GM19238 (cell line): ENCODE results near the gene PAM16.
A peak's percentile ranks its signal among the peaks of the same experiment; 100 is the strongest.
"Not testable (repeated sequence)": the region's sequence is repeated elsewhere in the genome, so short reads cannot be mapped to it uniquely, and the experiment has no call there.

Source experiments
- DNase-seq: peaks from one replicate; pipeline ENCODE4 v3.0.0; 2011; ENCODE audit warnings: low spot score; ENCODE audit not compliant: insufficient read length

Gene PAM16

DNA sequence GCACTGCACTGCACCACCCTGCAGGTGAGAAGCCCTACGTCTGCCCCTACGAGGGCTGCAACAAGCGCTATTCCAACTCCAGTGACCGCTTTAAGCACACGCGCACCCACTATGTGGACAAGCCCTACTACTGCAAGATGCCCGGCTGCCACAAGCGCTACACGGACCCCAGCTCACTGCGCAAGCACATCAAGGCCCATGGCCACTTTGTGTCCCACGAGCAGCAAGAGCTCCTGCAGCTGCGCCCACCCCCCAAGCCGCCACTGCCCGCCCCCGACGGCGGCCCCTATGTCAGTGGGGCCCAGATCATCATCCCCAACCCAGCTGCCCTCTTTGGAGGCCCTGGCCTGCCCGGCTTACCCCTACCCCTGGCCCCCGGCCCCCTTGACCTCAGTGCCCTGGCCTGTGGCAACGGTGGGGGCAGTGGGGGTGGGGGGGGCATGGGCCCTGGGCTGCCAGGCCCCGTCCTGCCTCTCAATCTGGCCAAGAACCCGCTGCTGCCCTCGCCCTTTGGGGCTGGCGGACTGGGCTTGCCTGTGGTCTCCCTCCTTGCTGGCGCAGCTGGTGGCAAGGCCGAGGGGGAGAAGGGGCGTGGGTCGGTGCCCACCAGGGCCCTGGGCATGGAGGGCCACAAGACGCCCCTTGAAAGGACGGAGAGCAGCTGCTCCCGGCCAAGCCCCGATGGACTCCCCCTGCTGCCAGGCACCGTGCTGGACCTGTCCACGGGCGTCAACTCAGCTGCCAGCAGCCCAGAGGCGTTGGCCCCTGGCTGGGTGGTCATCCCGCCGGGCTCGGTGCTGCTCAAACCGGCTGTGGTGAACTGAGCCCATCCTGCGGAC lies 14.2 kb downstream of the PAM16 start:
- no peak for DNase-seq

DNA sequence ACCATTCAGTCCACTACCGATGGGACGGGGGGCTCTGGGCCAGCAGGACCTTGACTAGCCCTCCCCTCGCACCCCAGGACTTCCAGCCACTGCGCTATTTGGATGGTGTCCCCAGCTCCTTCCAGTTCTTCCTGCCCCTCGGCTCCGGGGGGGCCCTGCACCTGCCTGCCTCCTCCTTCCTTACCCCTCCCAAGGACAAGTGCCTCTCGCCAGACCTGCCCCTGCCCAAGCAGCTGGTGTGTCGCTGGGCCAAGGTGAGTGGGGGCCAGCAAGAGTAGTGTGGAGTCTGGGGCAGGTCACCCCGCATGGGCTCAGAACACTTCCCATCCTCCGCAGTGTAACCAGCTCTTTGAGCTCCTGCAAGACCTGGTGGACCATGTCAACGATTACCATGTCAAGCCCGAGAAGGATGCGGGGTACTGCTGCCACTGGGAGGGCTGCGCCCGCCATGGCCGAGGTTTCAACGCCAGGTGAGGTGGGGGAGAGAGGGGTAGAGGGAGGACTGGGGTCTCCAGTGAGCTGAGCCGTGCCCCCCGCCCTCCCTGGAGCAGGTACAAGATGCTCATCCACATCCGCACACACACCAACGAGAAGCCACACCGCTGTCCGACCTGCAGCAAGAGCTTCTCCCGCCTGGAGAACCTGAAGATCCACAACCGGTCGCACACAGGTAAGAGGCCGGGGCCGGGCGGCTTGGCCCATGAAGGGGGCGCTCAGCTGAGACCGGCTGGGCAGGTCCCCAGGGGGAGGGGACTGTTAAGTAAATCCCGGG lies 16.2 kb downstream of the PAM16 start:
- no peak for DNase-seq

DNA sequence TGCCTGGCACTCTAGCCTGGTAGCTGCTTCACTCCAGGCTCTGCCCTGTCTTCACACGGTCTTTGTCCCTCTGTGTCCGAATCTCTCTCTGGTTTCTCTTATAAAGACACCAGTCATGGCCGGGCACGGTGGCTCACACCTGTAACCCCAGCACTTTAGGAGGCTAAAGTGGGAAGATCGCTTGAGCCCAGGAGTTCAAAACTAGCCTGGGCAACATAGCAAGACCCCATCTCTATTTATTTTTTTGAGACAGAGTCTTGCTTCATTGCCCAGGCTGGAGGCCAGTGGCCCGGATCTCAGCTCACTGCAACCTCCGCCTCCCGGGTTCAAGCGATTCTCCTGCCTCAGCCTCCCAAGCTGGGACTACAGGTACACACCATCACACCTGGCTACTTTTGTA lies 17.4 kb downstream of the PAM16 start:
- not testable (repeated sequence) for DNase-seq

DNA sequence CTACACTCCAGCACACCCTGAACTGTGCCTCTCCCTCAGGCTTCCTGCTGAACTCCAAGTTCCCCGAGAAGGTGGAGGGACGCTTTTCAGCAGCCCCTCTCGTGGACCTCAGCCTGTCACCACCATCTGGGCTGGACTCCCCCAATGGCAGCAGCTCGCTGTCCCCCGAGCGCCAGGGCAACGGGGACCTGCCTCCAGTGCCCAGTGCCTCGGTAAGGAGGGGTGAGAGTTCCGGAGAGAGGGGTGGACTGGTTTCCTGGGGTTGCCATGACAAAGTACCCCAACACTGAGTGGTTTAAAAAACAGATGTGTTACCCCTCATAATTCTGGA lies 17.8 kb downstream of the PAM16 start:
- no peak for DNase-seq

DNA sequence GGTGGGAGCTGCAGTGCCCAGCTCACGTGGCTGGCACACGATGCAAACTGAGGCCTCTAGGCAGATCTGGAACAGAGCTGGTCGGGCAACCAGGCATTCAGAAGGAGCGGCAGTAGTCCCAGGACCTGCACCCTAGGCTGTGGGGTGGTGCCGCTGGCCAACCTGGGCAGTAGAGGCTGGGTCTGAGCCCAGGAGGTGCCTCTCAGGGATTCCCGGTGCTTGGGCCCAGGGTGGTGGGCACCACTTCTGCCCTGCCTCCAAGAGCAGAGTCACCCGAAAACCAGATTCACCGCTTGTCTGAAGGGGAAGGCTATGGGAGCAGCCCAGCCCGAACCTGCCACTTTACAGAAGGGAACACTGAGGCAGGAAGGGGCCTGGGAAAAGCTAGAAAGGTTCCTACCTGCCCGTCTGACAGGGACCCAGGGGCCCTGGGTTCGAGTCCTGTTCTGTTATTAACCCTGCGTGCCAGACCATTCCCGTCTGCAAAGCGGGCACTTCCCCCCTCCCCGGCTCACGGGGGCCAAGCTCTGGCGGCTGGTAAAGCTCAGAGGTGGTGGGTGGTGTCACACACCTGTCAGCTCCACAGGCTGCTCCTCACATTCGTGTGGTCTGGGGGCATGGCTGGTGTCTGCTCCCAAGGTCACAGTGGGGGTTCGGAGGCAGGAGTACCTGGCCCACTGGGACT lies 18.4 kb downstream of the PAM16 start:
- DNase-seq: no peak

DNA sequence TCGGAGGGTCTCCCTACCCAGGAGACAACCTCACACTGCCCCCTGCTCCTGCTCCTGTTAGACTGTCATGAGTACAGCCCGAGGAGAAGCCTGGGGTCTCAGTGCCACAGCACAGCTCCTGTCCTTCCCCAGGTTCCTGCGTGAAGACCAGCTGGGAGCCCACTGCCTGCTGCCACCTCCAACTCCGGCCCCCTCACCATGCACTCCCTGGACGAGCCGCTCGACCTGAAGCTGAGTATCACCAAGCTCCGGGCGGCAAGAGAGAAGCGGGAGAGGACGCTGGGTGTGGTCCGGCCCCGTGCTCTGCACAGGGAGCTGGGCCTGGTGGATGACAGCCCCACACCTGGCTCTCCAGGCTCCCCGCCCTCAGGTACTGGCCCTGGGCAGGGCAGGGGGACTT lies 19.0 kb downstream of the PAM16 start:
- DNase-seq: no peak

DNA sequence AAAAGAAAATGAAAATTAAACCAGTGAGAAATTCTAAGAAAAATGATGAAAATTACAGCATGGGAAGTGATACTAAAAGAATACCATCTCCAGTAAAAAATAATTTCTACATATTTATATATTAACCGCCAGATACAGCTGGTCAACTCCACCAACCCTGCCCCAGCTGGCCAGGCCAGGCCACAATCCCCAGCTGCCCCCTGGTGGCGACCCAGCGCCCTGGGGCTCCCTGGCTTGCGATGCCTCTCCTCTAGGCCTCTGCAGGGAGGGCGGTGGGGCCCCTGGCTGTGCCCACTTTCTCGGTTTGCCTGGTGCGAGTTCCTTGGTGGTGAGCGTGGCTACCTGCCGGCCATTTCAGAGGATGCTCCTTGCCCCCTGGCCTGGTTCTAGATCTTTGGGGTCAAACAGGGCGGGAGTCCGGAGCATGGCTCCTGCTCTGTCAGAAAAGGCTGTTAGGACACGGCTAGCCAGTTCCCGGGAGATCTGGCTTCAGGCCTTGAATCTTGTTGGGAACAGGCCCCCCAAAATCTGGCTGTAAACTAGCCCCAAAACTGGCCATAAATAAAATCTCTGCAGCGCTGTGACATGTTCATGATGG lies 20.7 kb downstream of the PAM16 start:
- peak; percentile 94 for DNase-seq

DNA sequence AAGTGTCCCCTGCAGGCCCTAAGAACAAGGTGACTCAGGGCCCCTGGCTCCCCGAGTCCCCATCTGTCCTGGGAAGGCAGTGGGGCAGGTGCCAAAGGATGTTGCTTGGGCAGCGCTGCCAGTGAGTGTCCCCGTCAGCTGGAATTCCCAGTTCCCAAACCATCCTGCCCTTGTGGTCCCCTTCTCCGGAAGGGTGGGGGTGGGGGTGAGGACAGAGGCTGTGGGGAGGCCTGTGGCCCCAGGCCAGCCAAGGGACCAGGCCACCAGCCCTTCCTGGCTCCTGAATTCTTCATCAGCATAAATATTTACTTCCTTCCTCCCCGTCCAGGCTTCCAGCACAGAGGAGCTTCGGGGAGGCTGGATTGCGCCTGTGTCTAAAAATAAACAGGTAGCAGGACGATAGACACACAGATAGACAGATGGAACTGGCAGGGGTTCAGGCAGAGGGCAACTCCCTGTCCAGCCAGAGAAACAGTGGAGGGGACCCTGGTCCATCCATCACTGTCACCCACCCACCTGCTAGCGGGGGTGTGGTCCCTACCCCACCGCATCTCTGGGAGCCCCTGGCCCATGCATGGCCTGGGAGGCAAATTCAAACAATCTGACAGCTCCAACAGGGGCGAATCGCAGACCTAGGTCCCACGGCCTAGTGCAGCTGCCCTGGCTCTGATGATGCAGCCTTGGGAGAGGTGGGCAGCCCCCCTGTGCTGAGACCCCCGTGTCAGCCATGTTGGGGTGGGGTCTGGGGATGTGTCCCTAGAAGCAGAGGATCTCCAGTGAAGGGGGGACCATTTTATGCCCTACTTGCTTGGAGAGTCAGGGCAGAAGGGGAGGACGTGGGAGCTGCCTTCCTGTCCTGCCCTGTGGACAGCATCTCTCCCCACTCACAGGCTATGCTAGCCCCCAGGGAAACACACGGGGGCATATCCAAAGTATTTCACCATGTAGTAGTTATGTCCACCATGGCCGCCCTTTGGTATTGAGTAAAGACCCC lies 22.0 kb downstream of the PAM16 start:
- no peak for DNase-seq

DNA sequence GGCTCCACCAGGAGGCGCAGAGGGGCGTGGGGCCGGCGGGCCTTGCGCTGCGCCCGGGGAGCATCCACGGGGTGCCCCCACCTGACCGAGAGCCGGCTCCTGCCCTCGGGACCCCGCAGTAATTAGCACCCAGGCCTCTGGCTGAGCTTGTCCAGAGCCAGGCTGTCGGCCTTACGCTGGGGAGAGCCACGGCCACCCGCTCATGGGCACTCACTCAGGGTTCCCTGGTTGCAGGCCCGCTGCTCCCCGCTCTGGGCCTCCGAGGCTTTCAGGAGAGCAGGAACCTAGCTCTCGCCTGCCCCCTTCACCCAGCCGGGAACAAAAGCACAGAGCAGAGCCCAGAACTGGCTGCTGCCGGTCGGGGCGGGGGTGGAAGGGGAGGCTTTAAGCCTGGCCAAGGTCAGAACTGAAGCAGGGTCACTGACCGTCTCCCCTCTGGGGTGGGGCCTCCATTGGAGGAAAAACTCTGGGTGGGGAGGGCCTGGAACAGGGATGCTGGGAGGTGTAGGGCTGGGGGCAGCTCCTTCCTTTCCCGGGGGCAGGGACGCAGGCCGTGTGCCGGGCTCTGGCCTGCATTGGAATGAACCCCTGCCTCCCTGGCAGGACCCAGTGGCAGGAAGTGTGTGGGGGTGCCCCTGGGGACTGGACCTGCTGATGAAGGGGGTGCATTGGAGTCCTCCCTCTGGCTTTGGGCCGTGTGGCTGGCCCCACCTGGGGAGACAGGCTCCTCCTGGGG lies 22.9 kb downstream of the PAM16 start:
- peak; percentile 79 for DNase-seq

DNA sequence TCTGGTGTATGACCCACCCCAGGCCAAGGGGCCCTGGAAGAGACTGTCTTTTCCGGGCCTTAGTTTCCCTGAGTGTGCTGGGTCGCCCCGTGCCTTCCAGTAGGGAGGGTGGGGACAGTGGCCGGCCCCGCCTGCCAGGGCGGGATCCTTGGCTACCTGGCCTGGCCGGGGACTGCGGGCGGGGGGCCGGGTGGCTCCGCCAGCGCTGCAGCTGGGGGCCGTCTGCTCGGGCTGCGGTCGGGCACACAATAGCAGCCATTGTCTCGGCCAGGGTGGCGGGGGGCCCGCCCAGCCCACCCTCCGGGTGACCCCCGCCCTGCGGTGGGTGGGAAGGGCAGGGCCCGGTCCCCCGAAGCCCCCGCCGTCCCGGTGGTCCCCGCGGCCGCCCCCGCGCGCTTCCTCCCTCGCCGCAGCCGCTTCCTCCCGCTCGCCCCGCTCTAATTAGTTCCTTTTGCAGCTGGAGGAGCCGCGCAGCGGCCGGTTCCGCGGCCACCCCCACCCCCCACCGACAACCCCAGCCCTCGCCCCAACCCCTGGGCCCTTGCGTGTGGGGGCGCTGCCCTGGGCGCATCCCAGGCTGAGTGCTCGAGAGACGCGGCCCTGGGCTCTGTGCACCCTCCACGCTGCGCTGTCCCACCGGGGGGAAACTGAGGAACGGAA lies 23.6 kb downstream of the PAM16 start:
- no peak for DNase-seq

DNA sequence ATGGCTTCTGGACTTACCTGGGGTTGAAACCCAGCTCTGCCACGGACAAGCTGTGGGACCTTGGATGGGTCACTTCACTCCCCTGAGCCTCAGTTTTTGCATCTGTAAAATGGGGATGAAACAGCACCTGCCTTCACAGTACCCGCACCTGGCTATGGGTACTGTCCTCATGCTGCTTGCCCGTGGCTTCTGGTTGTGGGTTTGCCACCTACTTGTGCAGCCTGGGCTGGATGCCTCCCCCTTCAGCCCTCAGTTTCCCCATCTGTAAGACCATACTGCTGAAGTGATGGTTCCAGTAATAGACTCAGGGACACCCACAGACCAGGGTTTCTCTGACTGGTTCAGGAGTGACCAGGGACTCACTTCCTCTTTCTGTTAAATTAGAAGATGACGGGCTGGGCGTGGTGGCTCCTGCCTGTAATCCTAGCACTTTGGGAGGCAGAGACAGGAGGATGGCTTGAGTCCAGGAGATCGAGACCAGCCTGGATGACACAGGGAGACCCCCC lies 25.8 kb downstream of the PAM16 start:
- no peak for DNase-seq

DNA sequence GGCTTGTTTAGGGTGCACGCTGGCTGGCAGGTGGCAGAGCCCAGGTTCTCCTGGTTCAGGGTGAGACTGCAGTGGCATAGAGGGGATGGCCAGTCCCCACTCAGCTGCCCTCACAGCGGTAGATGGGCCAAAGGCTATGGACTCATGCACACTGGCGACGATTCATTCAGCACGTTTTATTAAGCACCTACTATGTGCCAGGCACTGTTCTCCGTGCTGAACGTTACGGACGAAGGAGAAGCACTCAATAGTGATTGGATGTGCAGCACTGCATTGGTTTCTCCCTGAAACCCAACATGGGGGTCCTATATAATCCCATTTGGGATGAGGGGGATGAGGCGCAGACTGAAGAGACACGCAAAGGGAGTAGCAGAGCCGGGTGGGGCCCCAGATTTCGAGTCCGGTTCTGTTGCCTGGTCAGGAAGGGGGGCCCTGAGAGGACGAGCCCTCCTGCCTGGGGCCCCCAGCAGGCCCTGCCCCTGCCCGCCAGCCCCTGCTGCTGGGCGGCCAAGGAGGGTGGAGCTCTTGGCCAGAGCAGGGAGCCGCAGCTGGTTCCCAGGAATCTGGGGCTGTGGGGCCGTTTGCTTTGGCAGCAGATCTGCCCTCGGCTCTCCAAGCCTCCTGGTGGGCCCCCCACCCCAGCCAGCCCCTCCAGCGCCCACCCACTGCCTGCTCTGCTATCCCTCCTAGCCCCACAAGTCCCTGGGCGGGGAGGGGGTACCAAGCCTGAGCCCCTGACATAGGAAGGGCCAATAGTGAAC lies 26.4 kb downstream of the PAM16 start:
- no peak for DNase-seq

DNA sequence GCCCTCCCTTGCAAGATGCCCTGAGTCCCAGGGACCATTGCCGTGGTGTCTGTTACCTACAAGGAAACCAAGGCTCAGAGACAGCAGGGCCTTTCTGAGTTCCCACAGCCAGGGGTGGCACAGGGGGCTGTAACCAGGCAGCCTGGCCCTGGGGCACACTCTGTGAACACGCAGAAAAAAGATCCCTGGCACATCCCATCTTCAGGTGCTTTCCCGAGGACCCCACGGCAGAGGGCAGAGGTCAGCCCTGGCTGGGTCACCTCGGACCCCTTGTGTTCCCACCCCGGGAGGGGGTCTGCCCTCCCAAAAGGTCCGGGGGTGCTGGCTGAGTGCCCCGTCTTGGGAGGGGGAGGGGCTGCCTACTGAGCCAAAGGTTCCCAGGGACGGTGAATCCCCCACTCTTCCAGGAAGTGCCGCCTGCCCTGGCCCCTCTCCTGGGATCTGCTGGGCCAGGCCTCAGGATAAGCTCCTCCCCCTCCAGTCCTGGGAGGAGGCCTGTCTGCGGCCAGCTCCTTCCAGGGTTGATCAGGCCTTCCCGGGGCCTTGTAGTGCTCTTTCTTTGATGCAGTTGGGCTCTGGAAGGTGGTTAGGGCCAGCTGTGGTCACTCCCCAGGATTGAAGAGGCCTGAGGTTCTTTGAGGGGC lies 27.2 kb downstream of the PAM16 start:
- DNase-seq: no peak

DNA sequence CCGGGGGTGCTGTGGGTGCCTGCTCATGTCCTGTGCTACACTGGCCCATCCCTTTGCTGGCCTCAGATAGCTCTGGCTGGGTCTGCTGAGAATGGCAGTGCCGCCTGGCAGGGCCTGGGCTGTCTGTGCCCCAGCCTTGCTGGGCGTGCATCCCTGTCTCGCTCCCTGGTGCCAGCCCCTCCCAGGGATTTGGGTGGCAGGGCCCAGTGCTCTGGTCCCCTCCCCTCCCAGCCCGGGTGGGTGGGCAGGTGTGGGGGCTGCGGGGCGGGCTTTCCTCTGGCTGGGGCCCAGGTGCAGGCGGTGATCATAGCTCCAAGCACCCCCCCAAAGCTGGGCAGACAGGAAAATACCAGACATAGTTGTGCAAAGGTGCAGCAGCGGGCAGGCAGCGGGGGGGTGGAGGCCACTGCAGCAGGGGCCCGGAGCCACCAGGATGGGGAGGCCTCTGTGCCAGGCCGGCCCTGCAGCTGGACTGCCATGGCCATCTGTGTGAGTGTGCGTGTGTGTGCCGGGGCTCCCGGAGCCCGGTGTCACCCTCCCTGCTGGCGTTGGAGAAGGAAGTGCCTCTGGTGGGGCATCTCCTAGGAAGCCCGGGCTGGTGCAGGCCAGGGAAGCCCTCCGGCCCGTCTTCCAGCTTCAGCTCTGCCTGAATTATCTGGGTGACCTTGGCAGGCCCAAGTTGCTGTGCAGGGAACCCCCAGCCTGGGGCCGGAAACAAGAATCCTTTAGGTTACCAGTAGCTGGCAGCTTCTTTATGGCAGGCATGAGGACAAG lies 27.9 kb downstream of the PAM16 start:
- DNase-seq: no peak

DNA sequence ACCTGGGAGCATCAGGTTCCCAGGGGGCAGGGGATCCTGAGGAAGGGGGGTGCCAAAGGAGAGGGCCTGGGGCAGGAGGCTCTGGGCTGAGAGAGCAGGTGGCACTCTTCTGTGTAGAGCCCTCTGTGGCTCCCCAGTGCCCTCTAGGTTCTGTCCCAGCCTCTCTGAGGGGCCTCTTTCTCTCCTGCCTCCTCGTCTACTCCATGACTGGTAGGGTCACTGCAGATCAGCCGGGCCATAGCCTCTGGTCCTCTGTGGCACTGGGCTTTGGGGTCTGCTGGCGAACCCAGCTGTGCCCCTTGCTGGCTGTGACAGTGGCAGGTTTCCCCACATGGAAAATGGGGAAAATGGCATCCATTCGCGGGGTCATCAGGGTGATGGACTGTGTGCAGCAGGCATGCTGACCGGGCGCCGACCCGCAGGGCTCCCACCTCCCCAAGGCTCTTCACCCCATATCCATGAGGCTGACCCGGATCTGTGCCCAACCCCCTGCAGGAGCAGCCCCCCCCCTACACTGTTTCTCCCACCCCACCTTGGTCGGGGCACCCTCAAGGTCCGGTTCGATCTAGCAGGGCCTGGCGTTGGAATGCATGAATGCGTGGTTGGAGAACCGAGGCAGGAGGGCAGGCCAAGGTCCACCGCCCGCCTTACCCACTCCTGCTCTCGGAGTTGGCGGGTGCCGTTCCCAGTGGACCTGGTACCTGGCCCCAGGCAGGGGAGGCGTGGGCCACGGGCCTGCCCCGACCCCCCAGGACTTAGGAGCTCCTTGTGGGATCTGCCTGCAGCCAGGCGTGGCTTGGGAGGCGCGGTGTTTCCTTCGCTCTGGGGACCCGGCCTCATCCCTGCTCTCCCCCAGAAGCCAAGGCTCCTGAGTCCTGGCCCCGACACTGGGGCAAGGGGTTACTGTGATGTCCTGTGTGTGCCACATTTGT lies 28.7 kb downstream of the PAM16 start:
- DNase-seq: no peak
